Measurements from ENCODE around the gene ETV6.

The ETV6 gene

DNA sequence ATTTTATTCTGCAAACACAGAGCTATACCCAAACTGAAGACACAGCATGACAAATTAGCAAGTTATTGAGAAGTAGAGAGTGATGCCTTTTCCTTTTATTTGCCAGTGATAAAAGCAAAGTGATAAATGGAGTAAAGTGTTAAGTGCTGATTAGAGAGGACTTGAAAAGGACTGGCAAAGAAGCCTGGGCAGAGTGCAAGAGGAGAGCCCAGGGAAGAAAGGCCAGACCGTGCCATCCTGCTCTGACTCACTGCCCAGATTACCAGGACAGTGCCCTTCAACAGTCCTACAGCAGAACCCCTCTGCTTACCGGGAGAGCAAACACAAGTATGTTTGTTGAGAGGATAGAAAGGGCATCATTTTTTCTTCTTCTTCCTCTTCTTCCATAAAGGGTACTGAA lies 106.5 kb downstream of the ETV6 start:
- POLR2A ChIA-PET, result no interaction called here
- CTCF ChIA-PET, result interaction anchor here (1.4 to 2.0 kb wide), 2 partner anchors 9 to 29 kb away, joined by 5 to 6 read pairs; no protein-coding TSS in a partner anchor
- no peak for DNase-seq (ENCODE audit: extremely low spot score)

DNA sequence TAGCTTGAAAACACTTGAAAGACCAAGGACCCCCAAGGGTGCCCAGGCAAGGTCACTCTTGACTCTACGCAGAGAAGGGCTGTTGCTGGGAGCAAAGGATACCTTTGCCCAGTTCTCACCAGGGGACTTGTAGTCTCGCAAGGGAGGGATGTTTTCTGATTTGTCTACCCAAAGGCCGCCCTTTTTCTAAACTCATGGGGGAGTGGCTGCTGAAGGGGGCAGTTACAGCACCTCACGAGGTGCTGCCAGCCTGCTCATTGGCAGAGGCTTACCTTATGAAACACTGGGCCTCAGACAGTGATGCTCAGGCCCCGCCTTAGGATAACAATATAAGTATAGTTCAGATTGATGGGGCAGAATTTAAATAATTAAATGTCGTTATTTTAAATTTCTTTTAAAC lies 107.0 kb downstream of the ETV6 start:
- ChIA-PET CTCF (interaction anchor here (1.3 to 1.7 kb wide), 3 partner anchors 10 to 29 kb away, joined by 4 to 5 read pairs (median 4); no protein-coding TSS in a partner anchor), POLR2A (no interaction called here)
- TF ChIP-seq, protein P1, sequence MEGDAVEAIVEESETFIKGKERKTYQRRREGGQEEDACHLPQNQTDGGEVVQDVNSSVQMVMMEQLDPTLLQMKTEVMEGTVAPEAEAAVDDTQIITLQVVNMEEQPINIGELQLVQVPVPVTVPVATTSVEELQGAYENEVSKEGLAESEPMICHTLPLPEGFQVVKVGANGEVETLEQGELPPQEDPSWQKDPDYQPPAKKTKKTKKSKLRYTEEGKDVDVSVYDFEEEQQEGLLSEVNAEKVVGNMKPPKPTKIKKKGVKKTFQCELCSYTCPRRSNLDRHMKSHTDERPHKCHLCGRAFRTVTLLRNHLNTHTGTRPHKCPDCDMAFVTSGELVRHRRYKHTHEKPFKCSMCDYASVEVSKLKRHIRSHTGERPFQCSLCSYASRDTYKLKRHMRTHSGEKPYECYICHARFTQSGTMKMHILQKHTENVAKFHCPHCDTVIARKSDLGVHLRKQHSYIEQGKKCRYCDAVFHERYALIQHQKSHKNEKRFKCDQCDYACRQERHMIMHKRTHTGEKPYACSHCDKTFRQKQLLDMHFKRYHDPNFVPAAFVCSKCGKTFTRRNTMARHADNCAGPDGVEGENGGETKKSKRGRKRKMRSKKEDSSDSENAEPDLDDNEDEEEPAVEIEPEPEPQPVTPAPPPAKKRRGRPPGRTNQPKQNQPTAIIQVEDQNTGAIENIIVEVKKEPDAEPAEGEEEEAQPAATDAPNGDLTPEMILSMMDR (IDR thresholded peaks at IDR 0.05; ENCODE audit: control extremely low read depth, extremely low read depth, low read depth, missing control alignments), result no peak
- DNase-seq (ENCODE audit: extremely low spot score), result no peak

More for the DNA sequence above, 106.5 kb downstream of the ETV6 start:
- TF ChIP-seq, protein P1 (IDR thresholded peaks at IDR 0.05; ENCODE audit: control extremely low read depth, extremely low read depth, low read depth, missing control alignments), result no peak

DNA sequence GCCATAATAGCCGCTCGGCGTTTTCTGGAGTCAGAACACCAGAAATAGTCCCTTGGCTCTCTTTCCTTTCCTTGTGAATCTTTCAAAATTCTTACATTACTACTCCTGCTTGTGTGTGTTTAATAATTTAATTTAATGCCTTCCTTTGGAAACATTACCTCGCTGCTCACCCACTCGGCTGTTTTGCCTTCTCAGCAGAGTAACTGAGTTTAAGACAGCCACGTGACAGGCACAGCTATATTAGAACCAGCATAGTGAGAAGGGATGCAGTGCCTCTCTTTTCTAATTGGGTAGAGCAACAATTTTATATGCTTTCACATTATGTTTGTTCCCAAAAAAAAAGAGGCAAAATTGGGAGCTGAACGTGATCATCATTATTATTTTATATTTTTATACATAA lies 107.6 kb downstream of the ETV6 start:
- TF ChIP-seq, protein P1 (IDR thresholded peaks at IDR 0.05; ENCODE audit: control extremely low read depth, extremely low read depth, low read depth, missing control alignments), result no peak
- ChIA-PET POLR2A (no interaction called here), CTCF (interaction anchor here (1.1 to 2.3 kb wide), 6 partner anchors 11 to 277 kb away, joined by 3 to 8 read pairs (median 5); no protein-coding TSS in a partner anchor)
- no peak for DNase-seq (ENCODE audit: extremely low spot score)

DNA sequence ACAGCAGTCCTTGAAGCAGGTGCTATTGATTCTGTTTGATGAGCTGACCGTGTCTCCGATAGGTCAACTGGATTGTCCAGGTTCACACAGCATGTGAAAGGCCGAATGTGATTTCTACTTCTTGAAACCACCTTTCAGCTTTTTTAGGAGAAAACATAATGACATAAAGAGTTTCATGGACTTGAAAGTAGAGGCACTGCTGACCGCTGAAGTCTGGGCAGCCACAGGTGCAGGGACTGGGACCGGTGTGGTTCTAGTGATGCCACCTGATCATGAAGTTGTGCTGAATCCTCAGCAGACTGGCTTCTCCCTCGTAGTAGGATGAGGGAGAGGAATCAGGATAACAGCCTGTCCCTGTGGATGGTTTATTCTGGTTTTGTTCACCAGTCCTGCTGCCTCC lies 108.1 kb downstream of the ETV6 start:
- TF ChIP-seq, protein P1 (IDR thresholded peaks at IDR 0.05; ENCODE audit: control extremely low read depth, extremely low read depth, low read depth, missing control alignments), result no peak
- CTCF ChIA-PET, result interaction anchor here (1.1 to 4.6 kb wide), 9 partner anchors 8 to 276 kb away, joined by 3 to 40 read pairs (median 5); no protein-coding TSS in a partner anchor
- POLR2A ChIA-PET, result no interaction called here
- DNase-seq (ENCODE audit: extremely low spot score), result no peak

DNA sequence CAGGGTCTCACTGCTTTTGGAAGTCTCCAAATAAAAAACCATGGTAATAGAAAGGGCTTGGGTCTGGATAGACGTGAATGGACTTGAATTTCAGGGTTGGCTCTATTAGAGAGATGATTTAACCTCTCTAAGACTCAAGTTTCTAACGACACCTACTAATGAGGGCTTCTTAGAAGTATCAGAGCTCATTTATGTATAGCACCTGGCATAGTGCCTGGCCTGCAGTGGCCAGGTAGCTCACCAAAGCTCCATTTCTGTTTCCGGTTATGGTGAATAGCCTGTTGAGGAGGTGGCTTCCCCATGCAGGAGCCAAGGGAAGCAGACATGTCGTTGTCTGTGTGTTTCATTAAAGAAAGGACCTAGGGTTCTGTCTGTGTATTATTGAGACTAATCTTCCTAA lies 108.6 kb downstream of the ETV6 start:
- ChIA-PET POLR2A (no interaction called here), CTCF (interaction anchor here (1.1 to 4.6 kb wide), 10 partner anchors 9 to 276 kb away, joined by 3 to 40 read pairs (median 4); no protein-coding TSS in a partner anchor)
- no peak for DNase-seq (ENCODE audit: extremely low spot score)
- TF ChIP-seq, protein P1 (IDR thresholded peaks at IDR 0.05; ENCODE audit: control extremely low read depth, extremely low read depth, low read depth, missing control alignments), result no peak

DNA sequence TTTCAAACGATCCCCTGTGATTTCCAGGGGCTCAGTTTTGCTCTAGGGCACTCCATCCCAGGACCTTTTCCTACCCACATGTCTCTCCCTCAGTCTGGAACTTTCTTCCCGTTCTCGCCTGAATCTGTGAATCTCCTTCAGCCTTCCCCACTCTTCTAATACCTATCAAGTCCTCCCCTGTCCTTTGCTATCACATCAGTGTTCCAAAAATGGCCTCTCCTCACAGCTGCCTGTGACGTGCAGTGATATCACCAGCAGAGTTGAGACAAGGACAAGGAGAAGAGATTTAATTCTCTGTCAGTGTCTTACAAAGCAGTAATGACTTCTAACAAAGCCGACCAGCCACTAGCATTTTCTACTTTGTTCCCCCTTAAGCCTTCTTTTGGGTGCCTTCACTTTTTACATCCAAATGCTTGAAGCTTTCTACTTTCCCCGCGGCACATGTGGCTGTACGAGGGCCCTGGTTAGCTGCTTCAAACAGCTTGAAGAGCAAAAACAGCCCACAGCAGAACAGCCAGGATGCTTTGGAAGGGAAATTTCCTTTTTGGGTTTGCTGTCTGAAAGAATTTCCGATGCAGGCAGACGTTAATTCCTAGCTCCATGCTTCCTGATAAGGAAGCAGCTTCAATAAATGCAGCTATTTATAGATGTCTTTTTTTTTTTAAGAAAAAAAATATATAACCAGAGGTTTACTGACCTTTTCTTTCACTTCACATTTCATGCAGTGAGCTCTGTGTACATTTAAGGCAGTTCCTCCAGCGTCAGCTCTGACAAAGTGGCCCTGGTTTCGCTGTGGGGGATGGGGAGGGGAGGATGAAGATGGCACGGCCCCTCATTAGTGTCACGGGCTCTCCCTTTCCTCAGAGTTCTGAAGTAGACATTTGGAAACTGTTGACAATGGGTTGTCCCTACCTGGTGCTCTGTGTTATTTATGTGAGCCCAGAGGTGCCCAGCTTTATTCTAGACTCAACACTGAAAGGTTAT lies 109.3 kb downstream of the ETV6 start:
- POLR2A ChIA-PET, result interaction anchor here (0.6 to 1.1 kb wide), 2 partner anchors 13 to 103 kb away, joined by 3 to 4 read pairs; no protein-coding TSS in a partner anchor
- CTCF ChIA-PET, result interaction anchor here (0.8 to 4.6 kb wide), 12 partner anchors 9 to 275 kb away, joined by 3 to 40 read pairs (median 4); no protein-coding TSS in a partner anchor
- TF ChIP-seq, protein P1 (IDR thresholded peaks at IDR 0.05; ENCODE audit: control extremely low read depth, extremely low read depth, low read depth, missing control alignments), result no peak
- DNase-seq (ENCODE audit: extremely low spot score), result peak; percentile 35

Measured in GM10248 (cell line).